Measurements from ENCODE around the gene SPON1.
"Not testable (repeated sequence)": the region's sequence is repeated elsewhere in the genome, so short reads cannot be mapped to it uniquely, and the experiment has no call there.

SPON1 gene

DNA sequence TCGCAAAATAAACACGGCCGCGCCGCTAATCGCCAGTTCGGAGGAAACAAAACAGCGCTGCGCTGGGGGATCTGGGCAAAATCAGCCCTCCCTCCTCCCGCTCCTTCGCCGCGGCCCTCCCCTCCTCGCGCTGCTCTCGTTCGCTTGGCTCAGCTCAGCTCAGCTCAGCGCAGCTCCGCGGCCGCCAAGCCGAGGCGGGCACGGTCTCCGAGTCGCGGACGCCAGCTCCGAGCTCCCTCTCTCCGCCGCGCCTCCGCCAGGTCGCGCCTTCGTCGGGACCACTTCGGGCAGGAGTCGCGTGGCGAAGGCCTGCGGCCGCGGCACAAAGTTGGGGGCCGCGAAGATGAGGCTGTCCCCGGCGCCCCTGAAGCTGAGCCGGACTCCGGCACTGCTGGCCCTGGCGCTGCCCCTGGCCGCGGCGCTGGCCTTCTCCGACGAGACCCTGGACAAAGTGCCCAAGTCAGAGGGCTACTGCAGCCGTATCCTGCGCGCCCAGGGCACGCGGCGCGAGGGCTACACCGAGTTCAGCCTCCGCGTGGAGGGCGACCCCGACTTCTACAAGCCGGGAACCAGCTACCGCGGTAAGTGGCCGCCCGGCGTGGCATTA is at the start of gene SPON1:
Gene SPON1 (plus strand): TSS at position 162 of the 607 bp plus-strand sequence. CDS start 182 bp downstream, at position 344.
- DNase-seq = peak in 2 of 3 experiments; percentile 67 to 73

DNA sequence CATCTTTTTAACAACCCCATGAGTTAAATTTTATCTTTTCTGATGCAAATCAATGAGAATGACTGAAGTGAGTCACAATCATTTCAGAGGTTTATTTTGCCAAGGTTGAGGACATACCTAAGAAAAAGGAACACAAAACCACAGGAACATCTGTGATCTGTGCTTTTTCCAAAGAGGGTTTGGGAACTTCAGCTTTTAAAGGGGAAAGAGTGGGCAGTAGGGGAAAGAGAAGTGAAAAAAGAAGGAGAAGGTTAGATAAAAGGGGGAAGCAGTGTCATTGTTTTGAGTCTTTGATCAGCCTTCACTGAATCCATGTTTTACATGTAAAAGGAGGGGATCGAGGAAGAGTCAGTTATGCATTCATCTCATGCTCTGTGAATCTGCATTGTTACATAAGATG is 45.3 kb upstream of the SPON1 start:
- DNase-seq = no peak

GRCh38 chr11:13917904-13918303 is 44.6 kb upstream of the SPON1 start:
- no peak for DNase-seq

DNA sequence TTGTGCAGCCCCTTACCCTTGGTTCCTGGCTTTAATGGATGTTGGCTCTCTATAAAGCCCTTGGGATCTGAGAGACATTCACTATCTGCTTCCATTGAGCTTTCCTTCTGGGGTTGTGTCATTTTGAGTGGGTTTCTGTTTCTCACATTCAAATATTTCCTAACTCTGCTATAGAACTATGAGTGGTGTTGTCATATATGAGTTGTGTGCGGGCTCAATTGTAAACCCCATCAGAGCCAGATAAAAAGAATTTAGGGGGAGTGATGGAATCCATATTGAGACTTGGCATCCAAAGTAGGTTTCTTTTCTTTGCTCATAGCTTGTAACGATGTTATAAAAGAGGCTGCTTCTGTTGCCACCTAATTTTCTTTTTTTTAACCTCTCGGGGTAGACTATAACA is 41.8 kb upstream of the SPON1 start:
- DNase-seq = no peak

GRCh38 chr11:13921545-13921944 is 41.0 kb upstream of the SPON1 start:
- no peak for DNase-seq

DNA sequence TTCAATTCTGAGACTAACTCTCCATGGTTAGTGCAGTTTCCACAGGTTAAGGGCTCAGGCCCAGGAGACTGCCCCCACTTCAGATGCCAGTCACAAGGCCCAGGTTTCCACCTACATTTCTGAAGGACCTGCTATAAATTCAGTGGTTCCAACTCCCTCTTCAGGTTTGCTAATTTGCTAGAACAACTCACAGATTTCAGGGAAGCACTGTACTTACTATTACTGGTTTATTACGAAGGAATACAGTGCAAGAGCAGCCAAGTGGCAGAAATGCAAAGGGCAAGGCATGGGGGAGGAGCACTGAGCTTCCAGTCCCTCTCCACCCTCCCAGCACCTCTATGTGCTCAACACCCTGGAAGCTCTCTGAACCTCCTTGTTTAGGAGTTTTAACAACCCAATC is 39.3 kb upstream of the SPON1 start:
- DNase-seq = no peak

DNA sequence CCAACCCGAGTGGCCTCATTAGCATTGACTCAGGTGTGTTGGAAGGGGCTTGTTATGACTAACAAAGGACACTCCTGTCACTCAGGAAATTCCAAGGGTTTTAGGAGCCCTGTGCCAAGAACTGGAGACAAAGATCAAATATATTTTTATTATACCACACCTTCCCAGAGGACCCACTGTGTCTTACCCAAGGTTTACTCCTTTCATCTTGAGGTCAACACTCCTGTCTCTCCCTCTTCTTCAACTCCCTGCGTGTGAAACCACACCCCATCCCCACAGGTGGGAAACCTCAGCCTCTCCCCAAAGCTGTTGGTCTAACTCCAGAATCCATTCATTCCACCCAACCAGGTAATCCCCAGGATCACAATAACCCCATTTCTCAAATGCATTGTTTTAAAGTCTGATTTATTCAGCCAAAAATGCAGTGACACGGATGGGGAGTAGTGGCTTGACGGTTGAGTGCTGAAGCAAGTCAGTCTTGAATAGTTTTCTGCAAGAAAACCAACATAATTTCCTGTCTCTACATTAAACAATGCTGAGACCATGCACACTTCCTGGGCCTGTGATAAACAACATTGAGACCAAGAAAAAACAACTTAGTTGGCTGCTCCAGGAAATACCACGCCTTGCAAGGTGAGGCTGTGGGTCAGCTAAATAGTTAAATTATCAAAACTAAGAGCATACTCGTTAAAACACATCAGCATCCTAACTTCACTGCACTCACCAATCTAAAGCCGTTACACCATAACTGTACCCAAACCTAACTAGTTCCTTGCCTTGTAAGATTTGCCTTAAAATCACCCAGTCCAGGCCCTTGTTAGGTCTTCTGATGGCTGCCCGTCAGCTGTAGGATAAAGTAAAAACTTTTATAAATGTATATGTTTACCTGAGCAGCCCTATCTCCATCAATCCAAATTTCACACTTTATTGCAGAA is 38.5 kb upstream of the SPON1 start:
- no peak for DNase-seq

DNA sequence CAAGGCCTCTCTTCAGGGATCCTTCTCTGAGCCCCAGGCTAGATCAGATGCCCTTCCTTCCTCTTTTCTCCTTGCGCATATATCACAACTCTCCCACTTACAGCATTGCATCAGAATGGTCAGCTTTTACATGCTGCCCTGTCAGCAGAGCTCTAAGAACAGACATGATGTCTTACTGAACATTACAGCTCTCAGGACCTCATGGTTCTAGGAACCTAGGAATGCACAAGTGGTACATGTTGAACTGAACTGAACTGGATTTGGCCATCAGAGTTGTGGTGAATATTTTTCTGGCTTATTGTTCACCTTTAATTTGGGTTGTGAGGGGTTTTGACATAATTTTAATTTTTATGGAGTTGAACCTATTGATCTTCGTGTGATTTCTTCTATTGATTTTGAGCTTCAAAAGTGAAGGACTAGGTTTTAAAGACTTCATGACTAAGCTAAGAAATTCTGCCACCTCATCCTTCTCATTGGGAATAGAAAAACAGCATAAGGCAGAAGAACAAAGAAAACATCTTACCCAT is 37.7 kb upstream of the SPON1 start:
- no peak for DNase-seq

DNA sequence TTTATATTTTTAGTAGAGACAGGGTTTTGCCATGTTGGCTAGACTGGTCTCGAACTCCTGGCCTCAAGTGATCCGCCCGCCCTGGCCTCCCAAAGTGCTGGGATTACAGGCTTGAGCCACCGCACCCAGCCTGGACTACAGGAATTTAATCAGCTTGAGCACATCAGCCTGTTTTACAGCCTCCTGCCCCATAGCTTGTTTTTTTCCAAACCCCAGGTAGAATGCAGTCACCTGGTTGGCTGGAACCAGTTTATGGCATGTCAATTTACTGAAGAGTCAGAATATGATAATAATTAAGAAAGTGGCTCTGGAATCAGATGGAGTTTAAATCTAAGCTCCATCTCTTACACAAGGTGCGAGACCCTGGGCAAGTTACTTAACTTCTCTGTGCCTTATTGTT is 36.2 kb upstream of the SPON1 start:
- not testable (repeated sequence) for DNase-seq

- DNase-seq = no peak
These were observed 35.5 kb upstream of the SPON1 start for GRCh38 chr11:13926981-13927380.

DNA sequence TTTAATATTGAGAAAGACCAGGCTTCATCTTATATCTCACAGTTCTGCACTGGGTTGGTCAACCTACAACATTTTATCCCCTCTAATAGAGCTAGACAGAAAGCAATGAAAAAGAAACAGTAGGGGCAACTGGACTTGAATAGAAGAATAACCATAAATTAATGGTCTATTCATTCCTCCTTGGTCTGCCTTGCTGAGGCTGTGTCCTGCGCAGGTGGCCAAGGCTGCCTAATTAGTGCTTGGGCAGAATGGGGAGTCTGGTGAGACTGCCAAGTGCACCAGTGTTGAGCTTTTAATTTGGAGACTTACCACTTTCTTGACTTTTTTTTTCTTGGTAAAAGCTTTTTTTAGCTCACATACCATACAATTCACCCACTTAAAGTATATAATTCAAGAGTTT is 35.0 kb upstream of the SPON1 start:
- peak in 1 of 3 experiments; percentile 9 for DNase-seq

DNA sequence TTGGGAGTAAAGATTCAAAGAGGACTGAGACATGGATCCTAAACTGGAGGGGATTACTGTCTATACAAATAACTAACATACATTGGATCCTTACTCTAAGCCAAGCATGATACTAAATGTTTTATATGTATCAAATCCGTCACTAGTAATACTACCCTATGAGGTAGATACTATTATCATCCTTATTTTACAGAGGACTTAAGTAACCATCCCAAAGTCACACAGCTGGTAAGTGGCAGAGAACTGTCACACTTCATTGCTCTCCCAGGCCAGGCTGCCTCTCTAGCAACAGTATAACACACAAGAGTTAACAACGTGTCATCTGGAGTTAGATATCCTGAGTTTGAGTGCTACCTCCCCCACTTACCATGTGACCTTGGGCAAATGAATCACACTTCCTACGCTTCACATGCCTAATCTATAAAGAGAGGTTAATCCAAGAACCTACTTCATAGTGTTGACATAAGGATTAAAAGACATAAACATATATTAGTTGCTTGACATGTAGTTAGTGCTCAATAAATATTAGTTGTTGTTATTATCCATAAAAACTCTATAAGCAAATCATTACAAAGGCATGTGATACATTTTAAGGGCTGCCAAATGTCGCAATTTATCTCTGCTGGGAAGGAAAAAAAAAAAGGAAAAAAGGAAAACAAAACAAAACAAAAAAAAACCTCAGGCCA is 33.8 kb upstream of the SPON1 start:
- DNase-seq = peak in 1 of 3 experiments; percentile 25

- DNase-seq = peak in 1 of 3 experiments; percentile 25
These were observed 33.1 kb upstream of the SPON1 start for GRCh38 chr11:13929395-13929891.

GRCh38 chr11:13931356-13931755 is 31.2 kb upstream of the SPON1 start:
- no peak for DNase-seq

DNA sequence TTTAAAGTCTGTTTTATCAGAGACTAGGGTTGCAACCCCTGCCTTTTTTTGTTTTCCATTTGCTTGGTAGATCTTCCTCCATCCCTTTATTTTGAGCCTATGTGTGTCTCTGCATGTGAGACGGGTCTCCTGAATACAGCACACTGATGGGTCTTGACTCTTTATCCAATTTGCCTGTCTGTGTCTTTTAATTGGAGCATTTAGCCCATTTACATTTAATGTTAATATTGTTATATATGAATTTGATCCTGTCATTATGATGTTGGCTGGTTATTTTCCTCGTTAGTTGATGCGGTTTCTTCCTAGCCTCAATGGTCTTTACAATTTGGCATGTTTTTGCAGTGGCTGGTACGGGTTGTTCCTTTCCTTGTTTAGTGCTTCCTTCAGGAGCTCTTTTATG is 25.4 kb upstream of the SPON1 start:
- not testable (repeated sequence) for DNase-seq

DNA sequence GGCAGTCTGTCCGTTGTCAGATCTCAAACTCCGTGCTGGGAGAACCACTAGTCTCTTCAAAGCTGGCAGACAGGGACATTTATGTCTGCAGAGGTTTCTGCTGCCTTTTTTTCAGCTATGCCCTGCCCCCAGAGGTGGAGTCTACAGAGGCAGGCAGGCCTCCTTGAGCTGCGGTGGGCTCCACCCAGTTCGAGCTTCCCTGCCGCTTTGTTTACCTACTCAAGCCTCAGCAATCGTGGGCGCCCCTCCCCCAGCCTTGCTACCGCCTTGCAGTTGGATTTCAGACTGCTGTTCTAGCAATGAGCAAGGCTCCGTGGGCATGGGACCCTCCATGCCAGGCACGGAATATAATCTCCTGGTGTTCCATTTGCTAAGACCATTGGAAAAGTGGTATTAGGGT is 23.7 kb upstream of the SPON1 start:
- not testable (repeated sequence) for DNase-seq

GRCh38 chr11:13939961-13940906 is 22.3 kb upstream of the SPON1 start:
- DNase-seq = no peak

DNA sequence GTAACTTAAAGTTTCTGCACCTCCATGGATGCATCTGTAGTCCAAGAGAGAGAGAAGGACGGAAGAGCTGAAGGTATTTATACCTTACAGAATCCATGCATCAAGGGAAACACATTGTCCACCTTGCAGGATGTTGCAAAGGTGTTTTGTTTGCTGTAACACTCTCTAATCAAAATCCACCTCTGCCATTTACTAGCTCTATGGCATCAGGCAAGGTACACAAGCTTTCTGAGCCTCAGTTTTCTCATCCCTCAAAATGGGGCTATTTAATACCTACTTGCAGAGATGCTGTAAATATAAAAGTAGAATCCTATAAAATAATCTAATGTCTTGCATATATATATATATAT is 21.6 kb upstream of the SPON1 start:
- DNase-seq = no peak

GRCh38 chr11:13941775-13942174 is 20.7 kb upstream of the SPON1 start:
- DNase-seq = no peak

GRCh38 chr11:13942378-13942777 is 20.1 kb upstream of the SPON1 start:
- DNase-seq = no peak

GRCh38 chr11:13942971-13943381 is 19.5 kb upstream of the SPON1 start:
- no peak for DNase-seq

DNA sequence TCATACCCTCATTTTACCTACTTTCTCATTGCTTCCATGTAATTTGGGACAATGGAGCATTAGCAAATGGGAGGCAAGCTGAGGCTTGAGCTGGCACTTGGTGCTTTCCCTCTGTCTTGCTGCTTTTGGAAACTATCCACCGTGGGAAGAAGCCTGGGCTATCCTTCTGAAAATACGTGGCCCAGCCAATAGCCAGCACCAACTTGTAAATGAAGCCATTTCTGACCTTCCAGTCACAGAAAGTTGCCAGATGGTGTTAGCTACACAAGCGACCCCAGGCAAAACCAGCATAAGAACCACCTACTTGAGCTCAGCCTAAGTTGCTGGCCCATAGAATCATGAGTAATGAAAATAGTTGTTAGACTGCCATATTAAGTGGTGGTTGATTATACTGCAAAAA is 18.5 kb upstream of the SPON1 start:
- no peak for DNase-seq

All from NCI-H1417 (cell line).